ENCODE data around the gene ADGRG7.

Gene ADGRG7

GRCh38 chr3:100603469-100603868, 5.9 kb upstream of the ADGRG7 start:
- Histone ChIP-seq H3K4me3 (ENCODE audit: low read depth in 1 of 2, low read length in 2 of 2) (no peak overlapping the region), H3K27ac (ENCODE audit: low read depth, low read length) (no peak overlapping the region), H3K36me3 (ENCODE audit: insufficient read depth, low read length) (no peaks in the 10 kb centered on the region), H3K9ac (ENCODE audit: low read length) (no peak overlapping the region), H3K9me3 (ENCODE audit: low read length) (no peaks in the 10 kb centered on the region), H3K4me1 (ENCODE audit: insufficient read depth, low read length) (no peaks in the 10 kb centered on the region), H3K27me3 (ENCODE audit: control insufficient read depth in 1 of 2, insufficient read depth in 2 of 2, low read length in 2 of 2) (no peaks in the 10 kb centered on the region)

GRCh38 chr3:100605358-100605757, 4.0 kb upstream of the ADGRG7 start:
- H3K27ac ChIP-seq (ENCODE audit: low read depth, low read length), result no peak overlapping the region
- H3K9ac ChIP-seq (ENCODE audit: low read length), result no peak overlapping the region
- H3K9me3 ChIP-seq (ENCODE audit: low read length), result no peaks in the 10 kb centered on the region
- no peaks in the 10 kb centered on the region for H3K36me3 ChIP-seq (ENCODE audit: insufficient read depth, low read length)
- H3K4me1 ChIP-seq (ENCODE audit: insufficient read depth, low read length), result no peaks in the 10 kb centered on the region
- no peak overlapping the region for H3K4me3 ChIP-seq (ENCODE audit: low read depth in 1 of 2, low read length in 2 of 2)
- no peaks in the 10 kb centered on the region for H3K27me3 ChIP-seq (ENCODE audit: control insufficient read depth in 1 of 2, insufficient read depth in 2 of 2, low read length in 2 of 2)

- no peaks in the 10 kb centered on the region for H3K27me3 ChIP-seq (ENCODE audit: control insufficient read depth in 1 of 2, insufficient read depth in 2 of 2, low read length in 2 of 2)
- H3K9me3 ChIP-seq (ENCODE audit: low read length), result no peaks in the 10 kb centered on the region
- no peak overlapping the region for H3K4me3 ChIP-seq (ENCODE audit: low read depth in 1 of 2, low read length in 2 of 2)
- no peak overlapping the region for H3K9ac ChIP-seq (ENCODE audit: low read length)
- no peaks in the 10 kb centered on the region for H3K36me3 ChIP-seq (ENCODE audit: insufficient read depth, low read length)
- no peaks in the 10 kb centered on the region for H3K4me1 ChIP-seq (ENCODE audit: insufficient read depth, low read length)
- no peak overlapping the region for H3K27ac ChIP-seq (ENCODE audit: low read depth, low read length)
These were observed 2.4 kb upstream of the ADGRG7 start for GRCh38 chr3:100606894-100607512.

GRCh38 chr3:100609963-100610362, 562 bp downstream of the ADGRG7 start:
- Histone ChIP-seq H3K36me3 (ENCODE audit: insufficient read depth, low read length) (no peaks in the 10 kb centered on the region), H3K9me3 (ENCODE audit: low read length) (no peaks in the 10 kb centered on the region), H3K9ac (ENCODE audit: low read length) (no peak overlapping the region), H3K27ac (ENCODE audit: low read depth, low read length) (no peak overlapping the region), H3K27me3 (ENCODE audit: control insufficient read depth in 1 of 2, insufficient read depth in 2 of 2, low read length in 2 of 2) (no peaks in the 10 kb centered on the region), H3K4me1 (ENCODE audit: insufficient read depth, low read length) (no peaks in the 10 kb centered on the region), H3K4me3 (ENCODE audit: low read depth in 1 of 2, low read length in 2 of 2) (no peak overlapping the region)

GRCh38 chr3:100611221-100611620, 1.8 kb downstream of the ADGRG7 start:
- no peaks in the 10 kb centered on the region for H3K4me1 ChIP-seq (ENCODE audit: insufficient read depth, low read length)
- no peak overlapping the region for H3K4me3 ChIP-seq (ENCODE audit: low read depth in 1 of 2, low read length in 2 of 2)
- H3K9ac ChIP-seq (ENCODE audit: low read length), result no peak overlapping the region
- no peaks in the 10 kb centered on the region for H3K9me3 ChIP-seq (ENCODE audit: low read length)
- no peak overlapping the region for H3K27ac ChIP-seq (ENCODE audit: low read depth, low read length)
- H3K27me3 ChIP-seq (ENCODE audit: control insufficient read depth in 1 of 2, insufficient read depth in 2 of 2, low read length in 2 of 2), result no peaks in the 10 kb centered on the region
- H3K36me3 ChIP-seq (ENCODE audit: insufficient read depth, low read length), result no peaks in the 10 kb centered on the region

GRCh38 chr3:100613721-100614390, 4.5 kb downstream of the ADGRG7 start:
- no peak overlapping the region for H3K4me3 ChIP-seq (ENCODE audit: low read depth in 1 of 2, low read length in 2 of 2)

GRCh38 chr3:100614941-100615340, 5.5 kb downstream of the ADGRG7 start:
- Histone ChIP-seq H3K27ac (ENCODE audit: low read depth, low read length) (no peak overlapping the region), H3K9ac (ENCODE audit: low read length) (no peak overlapping the region)

More at GRCh38 chr3:100613721-100614390, 4.5 kb downstream of the ADGRG7 start:
- H3K4me1 ChIP-seq (ENCODE audit: insufficient read depth, low read length), result no peaks in the 10 kb centered on the region
- no peak overlapping the region for H3K9ac ChIP-seq (ENCODE audit: low read length)
- H3K36me3 ChIP-seq (ENCODE audit: insufficient read depth, low read length), result no peaks in the 10 kb centered on the region
- no peak overlapping the region for H3K27ac ChIP-seq (ENCODE audit: low read depth, low read length)
- H3K27me3 ChIP-seq (ENCODE audit: control insufficient read depth in 1 of 2, insufficient read depth in 2 of 2, low read length in 2 of 2), result no peaks in the 10 kb centered on the region
- no peaks in the 10 kb centered on the region for H3K9me3 ChIP-seq (ENCODE audit: low read length)

GRCh38 chr3:100615684-100616083, 6.3 kb downstream of the ADGRG7 start:
- Histone ChIP-seq H3K9me3 (ENCODE audit: low read length) (no peaks in the 10 kb centered on the region), H3K4me3 (ENCODE audit: low read depth in 1 of 2, low read length in 2 of 2) (no peak overlapping the region), H3K4me1 (ENCODE audit: insufficient read depth, low read length) (no peaks in the 10 kb centered on the region), H3K27ac (ENCODE audit: low read depth, low read length) (no peak overlapping the region), H3K27me3 (ENCODE audit: control insufficient read depth in 1 of 2, insufficient read depth in 2 of 2, low read length in 2 of 2) (no peaks in the 10 kb centered on the region), H3K36me3 (ENCODE audit: insufficient read depth, low read length) (no peaks in the 10 kb centered on the region), H3K9ac (ENCODE audit: low read length) (no peak overlapping the region)

More at GRCh38 chr3:100614941-100615340, 5.5 kb downstream of the ADGRG7 start:
- no peaks in the 10 kb centered on the region for H3K4me1 ChIP-seq (ENCODE audit: insufficient read depth, low read length)
- H3K27me3 ChIP-seq (ENCODE audit: control insufficient read depth in 1 of 2, insufficient read depth in 2 of 2, low read length in 2 of 2), result no peaks in the 10 kb centered on the region
- no peak overlapping the region for H3K4me3 ChIP-seq (ENCODE audit: low read depth in 1 of 2, low read length in 2 of 2)
- H3K9me3 ChIP-seq (ENCODE audit: low read length), result no peaks in the 10 kb centered on the region
- H3K36me3 ChIP-seq (ENCODE audit: insufficient read depth, low read length), result no peaks in the 10 kb centered on the region

GRCh38 chr3:100621251-100621650, 11.8 kb downstream of the ADGRG7 start:
- H3K27ac ChIP-seq (ENCODE audit: low read depth, low read length), result no peak overlapping the region
- no peak overlapping the region for H3K9ac ChIP-seq (ENCODE audit: low read length)
- H3K9me3 ChIP-seq (ENCODE audit: low read length), result no peaks in the 10 kb centered on the region
- no peak overlapping the region for H3K4me3 ChIP-seq (ENCODE audit: low read depth in 1 of 2, low read length in 2 of 2)
- no peaks in the 10 kb centered on the region for H3K36me3 ChIP-seq (ENCODE audit: insufficient read depth, low read length)
- no peaks in the 10 kb centered on the region for H3K4me1 ChIP-seq (ENCODE audit: insufficient read depth, low read length)
- no peaks in the 10 kb centered on the region for H3K27me3 ChIP-seq (ENCODE audit: control insufficient read depth in 1 of 2, insufficient read depth in 2 of 2, low read length in 2 of 2)

GRCh38 chr3:100627491-100627890, 18.1 kb downstream of the ADGRG7 start:
- no peaks in the 10 kb centered on the region for H3K4me1 ChIP-seq (ENCODE audit: insufficient read depth, low read length)
- no peak overlapping the region for H3K4me3 ChIP-seq (ENCODE audit: low read depth in 1 of 2, low read length in 2 of 2)
- no peak overlapping the region for H3K27ac ChIP-seq (ENCODE audit: low read depth, low read length)
- H3K36me3 ChIP-seq (ENCODE audit: insufficient read depth, low read length), result no peaks in the 10 kb centered on the region
- no peak overlapping the region for H3K9ac ChIP-seq (ENCODE audit: low read length)
- H3K27me3 ChIP-seq (ENCODE audit: control insufficient read depth in 1 of 2, insufficient read depth in 2 of 2, low read length in 2 of 2), result no peaks in the 10 kb centered on the region
- H3K9me3 ChIP-seq (ENCODE audit: low read length), result no peaks in the 10 kb centered on the region

GRCh38 chr3:100629421-100630127, 20.2 kb downstream of the ADGRG7 start:
- H3K4me3 ChIP-seq (ENCODE audit: low read depth in 1 of 2, low read length in 2 of 2), result no peak overlapping the region
- no peaks in the 10 kb centered on the region for H3K4me1 ChIP-seq (ENCODE audit: insufficient read depth, low read length)
- H3K27ac ChIP-seq (ENCODE audit: low read depth, low read length), result no peak overlapping the region
- H3K36me3 ChIP-seq (ENCODE audit: insufficient read depth, low read length), result no peaks in the 10 kb centered on the region
- no peaks in the 10 kb centered on the region for H3K27me3 ChIP-seq (ENCODE audit: control insufficient read depth in 1 of 2, insufficient read depth in 2 of 2, low read length in 2 of 2)
- no peak overlapping the region for H3K9ac ChIP-seq (ENCODE audit: low read length)
- no peaks in the 10 kb centered on the region for H3K9me3 ChIP-seq (ENCODE audit: low read length)

Data from muscle layer of colon (tissue), 2 donors.